HG03378 (cell line): ENCODE data around the gene KRTAP29-1.

Source experiments
- ATAC-seq: cut with Tn5 transposase; IDR thresholded peaks from one replicate; pipeline ENCODE4 v1.9.1; 2021; ENCODE audit warnings: mild to moderate bottlenecking, moderate library complexity; ENCODE audit not compliant: unreplicated experiment

Gene KRTAP29-1

DNA sequence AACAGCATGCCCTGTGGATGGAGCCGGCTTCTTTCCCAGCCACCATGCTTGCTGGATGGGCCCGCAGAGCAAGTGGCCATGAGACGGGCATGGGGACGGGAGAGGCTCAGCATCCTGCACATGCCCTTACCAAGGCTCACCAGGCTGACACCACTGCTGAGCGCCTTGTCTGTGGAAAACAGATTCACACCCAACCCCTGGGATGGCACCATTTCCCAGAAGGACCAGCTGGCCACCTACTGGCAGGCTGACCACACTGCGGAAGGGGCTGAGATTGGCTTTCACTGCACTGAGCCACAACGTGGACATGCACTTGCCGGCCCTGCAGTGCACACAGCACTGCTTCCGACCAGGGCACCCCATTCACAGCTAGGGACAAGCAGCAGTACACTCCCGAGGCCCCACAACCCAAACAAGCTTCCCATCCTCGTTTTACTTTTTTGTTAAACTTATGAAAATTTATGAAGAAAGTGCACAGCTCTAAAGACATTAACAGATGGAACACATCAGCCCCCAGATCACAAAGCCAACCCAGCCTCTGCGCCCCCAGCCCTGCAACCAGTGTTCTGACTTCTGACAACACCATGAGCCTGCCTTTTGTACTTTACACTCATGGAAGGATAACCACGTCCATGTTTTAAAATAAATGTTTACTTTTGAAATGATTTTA lies 26.8 kb upstream of the KRTAP29-1 start:
- no peak for ATAC-seq

DNA sequence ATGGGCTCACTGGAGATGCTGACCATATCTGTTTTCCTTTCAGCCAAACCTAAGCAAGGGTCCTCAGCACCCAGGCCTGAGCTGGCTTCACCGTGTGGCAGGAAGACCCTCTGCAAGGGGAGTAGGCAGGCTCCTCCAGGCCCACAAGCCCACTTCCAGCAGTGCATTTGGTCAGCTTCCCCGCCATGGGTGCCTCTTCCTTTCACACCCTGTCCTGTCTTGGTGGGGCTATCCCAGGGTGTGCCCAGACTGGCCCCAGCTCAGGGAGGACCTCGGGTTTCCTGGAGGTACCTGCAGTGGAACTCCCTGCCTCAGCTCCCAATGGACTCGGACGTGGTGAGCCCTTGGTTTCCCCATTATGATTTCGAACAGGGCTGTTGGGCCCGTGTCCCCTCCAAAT lies 25.6 kb upstream of the KRTAP29-1 start:
- no peak for ATAC-seq

DNA sequence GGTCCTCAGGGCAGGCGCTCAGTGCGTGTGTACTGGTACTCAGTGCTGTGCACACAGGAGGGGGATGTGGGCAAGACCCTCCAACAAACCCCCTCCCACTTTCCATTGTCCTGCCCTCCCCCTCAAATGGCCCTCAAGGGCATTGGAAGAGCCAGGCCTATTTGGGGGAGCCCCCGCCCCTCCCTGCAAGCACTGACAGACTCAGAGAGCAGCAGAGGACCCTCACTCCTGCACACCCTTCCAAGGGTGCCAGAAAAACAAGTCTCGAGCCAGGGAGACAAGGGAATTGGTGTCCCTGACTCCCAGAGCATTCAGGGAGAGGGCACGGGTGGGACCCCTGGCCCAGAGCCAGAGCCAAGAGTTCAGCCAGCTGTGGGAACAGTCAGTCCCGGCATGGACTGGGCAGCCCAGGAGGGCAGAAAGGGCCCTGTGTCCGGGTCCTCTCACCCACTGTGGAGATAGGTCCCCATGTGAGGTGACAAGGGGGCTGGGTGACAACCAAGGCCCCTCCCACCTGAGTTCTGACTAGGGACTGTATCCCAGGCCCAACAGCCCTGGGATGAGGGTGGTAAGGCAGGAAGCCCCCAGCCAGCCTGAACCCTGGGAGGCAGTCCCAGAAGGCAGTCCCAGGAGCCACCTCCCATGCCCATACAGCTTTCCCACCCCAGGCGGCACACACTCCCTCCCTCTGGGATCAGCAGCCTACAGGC lies 24.9 kb upstream of the KRTAP29-1 start:
- no peak for ATAC-seq

DNA sequence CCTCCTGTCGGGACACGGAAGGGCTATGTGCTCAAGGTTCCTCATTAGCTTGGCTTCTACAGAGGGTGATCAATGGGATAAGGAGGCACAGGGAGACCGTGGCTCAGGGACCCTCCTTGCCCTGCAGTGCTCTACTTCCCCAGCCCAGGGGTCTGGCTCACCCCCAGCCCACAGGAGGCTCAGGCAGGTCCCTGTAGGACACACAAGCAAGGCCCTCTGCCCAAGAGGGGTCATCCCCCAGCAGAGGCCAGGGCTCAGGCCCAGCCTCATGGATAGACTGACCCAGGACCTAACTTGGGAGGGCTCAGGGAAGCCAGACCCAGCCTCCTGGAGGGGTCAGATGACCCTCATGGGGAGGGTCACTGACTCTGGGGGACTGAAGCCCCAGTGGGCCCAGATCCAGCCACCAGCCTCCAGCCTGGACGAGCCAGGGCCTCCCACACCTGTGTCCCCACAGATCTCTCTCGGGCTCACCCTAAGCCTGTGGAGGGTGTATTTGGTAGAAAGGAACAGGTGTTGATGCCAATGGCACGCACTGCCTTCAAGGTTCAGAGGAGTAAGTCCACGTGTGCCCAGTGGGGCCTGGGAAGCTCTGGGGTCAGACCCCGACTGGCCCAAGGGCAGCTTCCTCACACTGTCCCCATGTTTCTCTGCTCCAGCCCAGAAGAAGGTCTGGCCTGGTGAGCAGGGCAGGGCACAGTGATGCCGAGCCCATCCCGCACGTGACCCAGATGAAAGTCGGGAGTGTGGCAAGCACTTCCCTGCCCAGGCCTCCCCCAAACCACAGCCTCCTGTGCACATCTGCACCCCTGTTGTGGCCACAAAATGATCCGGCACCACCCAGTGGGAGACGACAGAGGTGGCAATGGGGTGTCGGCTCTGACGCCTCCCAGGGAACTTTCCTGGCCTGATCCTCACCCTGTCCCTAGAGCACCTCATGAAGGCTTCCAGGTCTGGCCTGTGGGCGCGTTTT lies 23.8 kb upstream of the KRTAP29-1 start:
- no peak for ATAC-seq

- ATAC-seq: no peak
These were observed 23.0 kb upstream of the KRTAP29-1 start for GRCh38 chr17:41325611-41326010.

DNA sequence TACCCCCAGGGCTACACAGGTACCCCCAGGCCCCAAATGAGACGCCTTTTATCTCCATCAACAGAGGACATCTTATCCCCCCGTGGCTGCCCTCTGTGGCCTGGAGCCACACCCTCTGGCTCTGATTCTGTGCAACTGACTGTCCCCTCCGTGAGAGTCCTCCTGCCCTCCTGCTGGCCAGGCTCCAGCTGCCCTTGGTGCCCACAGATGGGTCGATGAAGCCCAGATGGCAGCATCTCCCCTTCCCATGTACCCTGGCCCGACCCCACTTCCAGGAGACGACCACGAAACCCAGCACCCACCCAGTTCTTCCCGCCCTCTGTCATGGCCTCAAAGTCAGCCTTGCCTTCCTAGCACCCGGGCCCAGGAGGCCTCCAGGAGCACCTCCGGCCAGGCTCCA lies 22.5 kb upstream of the KRTAP29-1 start:
- ATAC-seq: no peak

DNA sequence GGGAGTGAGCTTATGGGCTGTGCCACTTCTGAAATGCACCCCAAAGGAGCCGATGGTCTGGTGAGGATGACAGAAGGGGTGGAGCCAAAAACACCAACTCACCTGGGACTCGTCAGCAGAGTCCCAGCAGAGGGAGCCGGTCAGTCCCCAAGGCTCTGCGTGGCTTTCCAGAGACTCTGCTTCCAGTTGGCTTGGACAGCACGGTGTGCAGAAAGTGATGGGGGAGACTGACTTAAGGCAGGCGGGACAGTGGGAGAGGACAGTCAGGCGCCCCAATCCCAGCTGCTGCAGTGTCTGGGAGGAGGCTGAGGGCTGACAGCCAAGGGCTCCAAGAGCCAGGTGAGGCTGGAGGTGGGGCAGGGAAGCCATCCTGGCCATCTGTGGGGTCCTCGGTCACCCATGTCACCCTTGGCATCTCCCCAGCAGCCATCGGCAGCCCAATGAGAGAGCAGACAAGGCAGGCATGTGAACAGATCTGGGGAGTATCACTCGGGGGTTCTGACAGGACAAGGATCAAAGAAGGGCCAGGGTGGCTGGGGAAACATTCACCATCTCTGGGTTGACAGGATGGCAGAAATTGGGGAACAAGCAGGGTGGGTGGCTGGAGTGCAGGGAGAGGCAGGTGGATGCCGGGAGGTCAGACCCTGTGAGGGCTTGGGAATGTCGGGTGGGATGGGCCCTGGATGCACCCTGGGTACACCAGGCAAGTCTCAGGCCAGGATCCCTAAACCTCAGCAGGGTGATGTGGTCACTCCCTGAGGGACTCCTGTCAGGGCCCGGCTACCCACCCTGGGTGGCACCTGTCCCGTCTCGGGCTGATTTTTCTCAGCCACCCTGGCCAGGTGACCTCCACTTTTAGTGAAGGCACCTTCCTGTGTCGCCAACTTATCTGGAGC lies 21.8 kb upstream of the KRTAP29-1 start:
- no peak for ATAC-seq

GRCh38 chr17:41322903-41323895 lies 20.5 kb upstream of the KRTAP29-1 start:
- ATAC-seq: no peak

GRCh38 chr17:41322094-41322902 lies 19.6 kb upstream of the KRTAP29-1 start:
- ATAC-seq: no peak

DNA sequence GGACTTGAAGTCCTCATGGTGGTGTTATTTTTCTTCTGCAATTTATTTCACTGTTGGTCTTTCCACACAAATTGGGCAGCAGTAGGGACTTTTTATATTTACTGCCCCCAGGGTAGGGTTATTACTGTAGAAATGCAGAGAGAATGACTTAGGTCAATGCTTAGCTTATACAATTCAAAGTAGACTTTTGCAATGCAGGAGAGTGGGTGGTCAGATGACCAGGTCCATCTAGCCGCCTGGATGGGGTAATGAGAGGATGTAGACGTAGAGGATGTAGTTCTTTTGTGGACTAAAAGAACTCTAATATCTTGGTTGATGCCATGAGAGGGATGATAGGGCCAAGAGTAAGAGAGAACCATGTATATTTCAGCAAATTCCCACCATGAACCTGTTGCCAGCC lies 15.6 kb upstream of the KRTAP29-1 start:
- ATAC-seq: no peak

GRCh38 chr17:41315814-41316445 lies 13.3 kb upstream of the KRTAP29-1 start:
- no peak for ATAC-seq

GRCh38 chr17:41315204-41315794 lies 12.6 kb upstream of the KRTAP29-1 start, which contains the start of gene KRTAP17-1:
TSS of gene KRTAP17-1 (minus strand) at chr17:41315710. CDS start at chr17:41315650, 60 bp downstream.
- ATAC-seq: no peak

DNA sequence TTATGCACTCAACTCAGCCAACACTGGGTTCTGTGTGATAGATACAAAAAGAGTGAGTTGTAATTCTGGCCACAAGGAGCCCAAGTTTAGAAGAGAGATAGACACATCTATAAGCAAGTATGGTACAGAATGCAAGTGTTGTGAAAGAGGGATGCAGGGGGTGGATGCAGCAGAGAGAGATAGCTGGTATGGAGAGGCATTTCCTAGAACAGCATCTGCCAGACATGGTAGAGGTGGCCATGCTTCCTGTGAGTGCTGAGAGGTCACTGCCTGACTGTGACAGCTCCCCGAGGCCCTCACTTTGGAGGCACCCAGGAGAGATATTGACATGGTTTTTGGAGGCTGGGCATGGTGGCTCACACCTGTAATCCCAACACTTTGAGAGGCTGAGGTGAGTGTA lies 8.5 kb upstream of the KRTAP29-1 start:
- no peak for ATAC-seq

GRCh38 chr17:41308918-41309359 lies 6.3 kb upstream of the KRTAP29-1 start, which contains the start of gene KRTAP16-1:
TSS of gene KRTAP16-1 (minus strand) at chr17:41309309. CDS start at chr17:41309253, 56 bp downstream.
- no peak for ATAC-seq

- ATAC-seq: no peak
These were observed 5.7 kb upstream of the KRTAP29-1 start for GRCh38 chr17:41308251-41308917.

GRCh38 chr17:41307647-41308046 lies 5.0 kb upstream of the KRTAP29-1 start:
- no peak for ATAC-seq

- no peak for ATAC-seq
These were observed 1.4 kb upstream of the KRTAP29-1 start for GRCh38 chr17:41304091-41304490.
